GM10248 (cell line): ENCODE data around the gene TRAF1.

Experiments
- CTCF ChIA-PET: fragments of 300-600 bp; sonication (Branson Sonifier 250); formaldehyde crosslinking; extraction: SDS; loops from one replicate; lab custom pipeline; 2021; ENCODE audit warnings: antibody characterized with exemption; lab: Yijun Ruan, JAX
- POLR2A ChIA-PET: fragments of 350-650 bp; sonication (Branson Sonifier 250); formaldehyde crosslinking; extraction: SDS; loops from one replicate; lab custom pipeline; 2020; ENCODE audit warnings: antibody characterized with exemption; lab: Yijun Ruan, JAX
- DNase-seq: peaks from one replicate; pipeline ENCODE4 v3.0.0; 2012; ENCODE audit errors: extremely low spot score
- CTCF ChIP-seq: IDR thresholded peaks from 2 replicates; pipeline ENCODE4 v1.5.1; 2012; ENCODE audit warnings: mild to moderate bottlenecking, low read depth; ENCODE audit errors: extremely low read depth, missing control alignments, control extremely low read depth

TRAF1 gene

DNA sequence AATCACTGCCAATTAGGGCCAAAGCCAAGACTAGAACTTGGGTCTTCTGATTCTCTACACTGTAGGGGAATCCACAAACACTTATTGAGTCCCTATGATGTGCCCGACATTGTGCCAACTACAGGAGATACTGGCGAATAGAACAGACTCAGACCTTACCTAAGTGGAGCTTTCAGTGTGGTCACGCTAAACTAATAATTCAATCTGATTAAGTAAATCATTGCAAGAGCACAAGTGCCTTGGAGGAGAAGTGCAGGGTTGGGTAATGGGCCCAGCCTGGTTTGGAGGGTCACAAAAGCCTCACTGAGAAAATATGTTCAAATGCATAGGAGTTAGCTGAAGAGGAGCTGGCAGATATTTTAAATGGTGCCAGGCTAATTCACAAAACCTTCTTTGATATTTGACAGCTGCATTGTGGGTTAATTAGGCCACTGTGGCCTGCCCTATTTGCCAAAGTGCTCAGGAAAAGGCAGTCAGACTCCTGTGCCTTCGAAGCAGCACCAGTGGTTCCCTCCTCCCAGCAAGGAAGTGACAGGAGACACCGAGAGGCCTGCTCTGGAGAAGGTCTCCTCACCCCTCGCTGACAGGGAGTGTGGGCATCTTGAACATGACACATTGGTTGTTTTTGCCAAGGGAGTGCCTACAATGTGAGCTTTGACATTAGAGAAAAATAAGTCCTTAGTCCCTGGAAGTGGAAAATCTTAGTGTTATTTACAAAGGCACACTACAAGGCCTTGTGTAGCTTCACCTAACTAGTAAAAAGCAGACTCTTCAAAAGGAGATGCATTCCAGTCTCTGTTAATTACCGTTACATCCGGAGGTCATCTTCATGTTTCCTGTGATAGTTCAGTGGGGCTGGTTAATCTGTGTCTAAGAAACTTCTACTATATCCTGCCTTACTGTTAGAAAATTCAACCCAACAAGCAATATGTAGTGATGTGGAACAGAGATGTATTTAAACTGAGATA lies 24.1 kb upstream of the TRAF1 start:
- ChIA-PET CTCF (interaction anchor here (0.7 to 1.6 kb wide), 4 partner anchors 9 to 31 kb away, joined by 3 to 5 read pairs (median 4); no protein-coding TSS in a partner anchor), POLR2A (no interaction called here)
- no peak for TF ChIP-seq CTCF
- no peak for DNase-seq

DNA sequence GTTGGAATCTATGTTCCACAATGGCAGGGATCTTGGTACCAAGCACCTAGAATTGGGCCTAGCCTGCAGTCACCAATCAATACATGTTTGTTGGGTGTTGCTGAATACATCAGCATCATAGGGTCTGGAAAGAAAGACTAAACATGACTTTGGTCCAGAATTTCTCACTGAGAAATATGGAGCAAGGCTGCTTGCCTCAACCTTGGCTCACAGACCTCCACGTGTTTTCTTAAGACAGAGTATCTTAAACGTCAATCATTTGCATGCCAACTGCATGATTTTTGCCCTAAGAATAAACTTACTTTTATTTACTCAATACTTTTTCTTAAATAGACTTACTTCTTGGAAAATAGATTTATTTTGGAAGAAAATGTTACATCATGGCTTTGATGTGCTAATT lies 22.7 kb upstream of the TRAF1 start:
- ChIA-PET CTCF (no interaction called here), POLR2A (no interaction called here)
- TF ChIP-seq CTCF, result no peak
- DNase-seq, result no peak

GRCh38 chr9:120948824-120949223 lies 22.2 kb upstream of the TRAF1 start:
- TF ChIP-seq CTCF, result no peak
- DNase-seq, result no peak
- POLR2A ChIA-PET, result no interaction called here
- CTCF ChIA-PET, result no interaction called here

DNA sequence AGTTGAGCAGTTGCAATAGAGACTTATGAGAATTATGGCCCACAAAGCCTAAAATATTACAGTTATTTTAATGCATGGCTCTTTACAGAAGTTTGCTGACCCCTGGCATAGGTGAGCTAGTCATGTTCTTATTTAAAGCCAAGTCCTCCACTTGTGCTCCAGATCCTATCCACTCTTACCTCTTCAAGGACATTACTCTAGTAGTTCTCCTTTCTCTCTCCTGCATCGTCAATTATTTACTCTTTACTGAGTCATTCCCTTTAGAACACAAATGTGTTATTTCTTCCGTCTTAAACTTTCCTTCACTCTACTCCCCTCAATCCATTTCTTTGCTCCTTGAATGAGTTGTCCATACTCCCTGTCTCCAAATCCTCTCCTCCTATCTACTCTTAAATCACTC lies 20.6 kb upstream of the TRAF1 start:
- no peak for DNase-seq
- ChIA-PET CTCF (interaction anchor here (3.0 kb wide), 1 partner anchor 11 kb away, joined by 10 read pairs; no protein-coding TSS in a partner anchor), POLR2A (no interaction called here)
- TF ChIP-seq CTCF, result no peak

- ChIA-PET CTCF (interaction anchor here (1.1 to 3.0 kb wide), 2 partner anchors 10 to 77 kb away, joined by 3 to 10 read pairs; no protein-coding TSS in a partner anchor), POLR2A (no interaction called here)
- TF ChIP-seq CTCF, result no peak
- DNase-seq, result no peak
These were observed 19.7 kb upstream of the TRAF1 start for GRCh38 chr9:120946259-120946658.

- no peak for TF ChIP-seq CTCF
- ChIA-PET CTCF (no interaction called here), POLR2A (no interaction called here)
- no peak for DNase-seq
These were observed 18.4 kb upstream of the TRAF1 start for GRCh38 chr9:120944948-120945347.
